Measurements from ENCODE around the gene SLN.

Gene SLN

DNA sequence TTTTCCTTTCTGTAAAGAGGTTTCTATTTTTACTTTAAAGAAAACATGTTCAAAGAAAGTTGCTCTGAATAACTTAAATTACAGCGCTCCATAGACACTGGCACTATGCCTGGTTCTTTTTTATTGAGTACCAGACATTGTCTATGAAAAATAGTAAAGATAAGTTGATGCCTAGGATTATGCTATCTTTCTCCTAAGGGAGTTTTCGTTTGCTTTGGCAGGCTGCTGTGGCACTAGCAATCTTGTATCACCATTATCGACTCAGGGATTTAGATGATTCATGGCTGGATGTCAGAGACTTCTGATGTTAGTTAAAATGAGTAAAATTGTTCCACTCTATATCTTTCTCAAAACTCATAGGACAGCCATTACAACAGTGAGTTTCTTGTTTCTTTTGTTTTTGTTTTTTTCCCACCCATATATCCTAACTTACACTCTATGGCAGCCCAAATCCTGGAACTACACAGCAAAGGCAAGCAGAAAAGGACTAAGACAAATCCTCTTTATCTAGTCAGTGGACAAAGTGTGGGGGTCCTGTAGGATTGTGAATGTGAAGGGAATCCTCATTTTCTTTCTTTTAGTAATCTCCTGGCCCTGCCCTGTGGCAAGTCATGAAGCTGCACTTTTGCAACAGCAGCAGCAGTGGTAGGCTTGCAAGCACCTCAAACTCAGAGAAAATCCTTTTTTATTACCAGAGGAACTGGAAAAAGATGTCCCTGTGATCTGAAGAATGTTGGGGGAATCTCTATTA, 20.7 kb downstream of the SLN start:
- TF ChIP-seq, protein P1, sequence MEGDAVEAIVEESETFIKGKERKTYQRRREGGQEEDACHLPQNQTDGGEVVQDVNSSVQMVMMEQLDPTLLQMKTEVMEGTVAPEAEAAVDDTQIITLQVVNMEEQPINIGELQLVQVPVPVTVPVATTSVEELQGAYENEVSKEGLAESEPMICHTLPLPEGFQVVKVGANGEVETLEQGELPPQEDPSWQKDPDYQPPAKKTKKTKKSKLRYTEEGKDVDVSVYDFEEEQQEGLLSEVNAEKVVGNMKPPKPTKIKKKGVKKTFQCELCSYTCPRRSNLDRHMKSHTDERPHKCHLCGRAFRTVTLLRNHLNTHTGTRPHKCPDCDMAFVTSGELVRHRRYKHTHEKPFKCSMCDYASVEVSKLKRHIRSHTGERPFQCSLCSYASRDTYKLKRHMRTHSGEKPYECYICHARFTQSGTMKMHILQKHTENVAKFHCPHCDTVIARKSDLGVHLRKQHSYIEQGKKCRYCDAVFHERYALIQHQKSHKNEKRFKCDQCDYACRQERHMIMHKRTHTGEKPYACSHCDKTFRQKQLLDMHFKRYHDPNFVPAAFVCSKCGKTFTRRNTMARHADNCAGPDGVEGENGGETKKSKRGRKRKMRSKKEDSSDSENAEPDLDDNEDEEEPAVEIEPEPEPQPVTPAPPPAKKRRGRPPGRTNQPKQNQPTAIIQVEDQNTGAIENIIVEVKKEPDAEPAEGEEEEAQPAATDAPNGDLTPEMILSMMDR (IDR thresholded peaks at IDR 0.05; ENCODE audit: extremely low read depth, insufficient read depth, missing control alignments) = no peak
- in situ Hi-C loops (cut with MboI; ENCODE audit: low pct_unique_long_range_greater_than_20kb, low sequenced_read_pairs, unreplicated experiment) = no loop called here
- no peak for DNase-seq (ENCODE audit: low spot score)

DNA sequence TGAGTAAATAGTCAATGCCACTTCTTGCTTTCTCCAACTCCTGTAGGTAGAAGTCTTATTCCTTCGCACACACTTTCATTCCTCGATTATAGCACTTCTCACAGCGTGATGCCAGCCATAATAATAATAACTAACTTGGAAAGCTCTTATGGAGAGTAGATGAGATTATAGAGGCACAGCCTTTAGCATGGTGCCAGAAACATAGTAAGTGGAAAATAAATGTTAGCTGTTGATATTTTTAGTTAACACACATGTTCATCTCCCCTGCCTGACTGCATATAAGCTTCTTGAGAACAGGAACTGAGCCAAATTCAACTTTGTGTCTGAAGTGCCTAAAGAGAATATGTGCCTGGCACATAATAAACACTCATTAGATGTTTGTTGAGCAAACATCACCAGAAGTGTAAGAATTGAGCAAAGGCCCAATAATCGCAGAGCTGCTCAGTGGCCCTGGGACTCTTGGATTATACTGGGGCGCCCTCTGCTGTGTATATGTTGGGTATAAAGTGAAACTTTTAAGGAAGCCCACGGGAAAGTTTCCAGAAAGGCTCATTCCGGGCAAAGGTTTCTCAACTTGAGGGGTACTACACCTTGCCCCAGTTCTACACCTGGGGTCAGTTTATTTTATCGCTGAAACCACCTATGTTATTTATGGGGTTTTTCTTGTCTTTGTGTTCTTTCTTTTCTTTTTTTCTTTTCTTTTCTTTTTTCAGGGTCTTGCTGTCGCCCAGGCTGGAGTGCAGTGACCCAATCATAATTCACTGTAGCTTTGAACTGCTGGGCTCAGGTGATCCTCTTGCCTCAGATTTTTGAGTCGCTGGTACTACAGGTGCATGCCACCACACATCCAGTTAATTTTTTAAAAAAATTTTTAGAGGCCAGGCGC, 22.3 kb downstream of the SLN start:
- peak; percentile 58 for DNase-seq (ENCODE audit: low spot score)
- in situ Hi-C loops (cut with MboI; ENCODE audit: low pct_unique_long_range_greater_than_20kb, low sequenced_read_pairs, unreplicated experiment) = loop anchor here (10.0 kb wide), 1 partner anchor 115 kb away; no protein-coding TSS in a partner anchor
- TF ChIP-seq, protein P1 (IDR thresholded peaks at IDR 0.05; ENCODE audit: extremely low read depth, insufficient read depth, missing control alignments) = peak; percentile 67

DNA sequence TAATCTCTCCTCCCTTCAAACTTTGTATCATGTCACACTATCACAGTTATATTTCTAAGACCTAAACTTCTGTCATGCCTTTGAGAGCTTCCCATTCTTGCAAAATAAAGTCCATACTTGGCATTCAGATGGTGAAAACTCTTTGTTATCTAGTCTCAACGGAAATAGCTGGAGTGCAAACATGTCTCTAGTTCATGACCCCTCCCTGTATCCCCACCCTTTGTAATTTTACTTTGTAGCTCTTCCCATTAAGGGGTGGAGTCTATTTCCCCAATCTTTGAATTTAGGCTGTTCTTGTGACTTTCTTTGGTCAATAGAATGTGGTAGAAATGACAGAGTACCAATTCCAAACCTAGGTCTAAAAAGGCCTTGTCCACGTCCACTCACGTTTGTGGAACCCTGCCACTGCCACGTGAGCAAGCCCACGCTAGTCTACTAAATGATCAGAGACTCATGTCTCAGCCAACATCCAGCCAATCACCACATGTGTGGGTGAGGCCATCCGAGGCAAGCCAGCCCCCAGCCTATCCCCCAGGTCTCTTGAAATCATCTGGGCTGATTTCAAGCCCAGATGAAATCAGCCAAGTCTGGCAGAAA, 23.4 kb downstream of the SLN start:
- no peak for DNase-seq (ENCODE audit: low spot score)
- TF ChIP-seq, protein P1 (IDR thresholded peaks at IDR 0.05; ENCODE audit: extremely low read depth, insufficient read depth, missing control alignments) = no peak
- in situ Hi-C loops (cut with MboI; ENCODE audit: low pct_unique_long_range_greater_than_20kb, low sequenced_read_pairs, unreplicated experiment) = loop anchor here (10.0 kb wide), 1 partner anchor 114 kb away; no protein-coding TSS in a partner anchor

DNA sequence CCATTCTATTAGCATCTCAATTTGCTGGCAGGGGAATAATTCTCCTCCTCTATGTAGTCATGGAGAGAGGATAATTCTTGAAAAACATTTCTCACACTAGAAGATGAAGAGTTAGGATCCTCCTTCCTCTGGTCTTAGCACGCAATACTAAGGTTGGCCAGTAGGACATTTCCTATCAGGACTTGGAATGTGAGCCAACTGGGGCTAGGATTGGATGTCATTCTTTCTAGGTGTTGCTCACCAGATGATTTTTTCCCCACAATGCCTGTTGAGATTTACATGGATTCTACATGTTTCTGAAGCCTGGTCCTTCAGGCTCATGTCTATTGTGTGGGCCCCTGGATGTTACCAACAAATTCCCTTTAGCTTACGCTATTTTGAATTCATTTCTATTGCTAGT, 28.0 kb downstream of the SLN start:
- in situ Hi-C loops (cut with MboI; ENCODE audit: low pct_unique_long_range_greater_than_20kb, low sequenced_read_pairs, unreplicated experiment) = loop anchor here (10.0 kb wide), 1 partner anchor 109 kb away; no protein-coding TSS in a partner anchor

DNA sequence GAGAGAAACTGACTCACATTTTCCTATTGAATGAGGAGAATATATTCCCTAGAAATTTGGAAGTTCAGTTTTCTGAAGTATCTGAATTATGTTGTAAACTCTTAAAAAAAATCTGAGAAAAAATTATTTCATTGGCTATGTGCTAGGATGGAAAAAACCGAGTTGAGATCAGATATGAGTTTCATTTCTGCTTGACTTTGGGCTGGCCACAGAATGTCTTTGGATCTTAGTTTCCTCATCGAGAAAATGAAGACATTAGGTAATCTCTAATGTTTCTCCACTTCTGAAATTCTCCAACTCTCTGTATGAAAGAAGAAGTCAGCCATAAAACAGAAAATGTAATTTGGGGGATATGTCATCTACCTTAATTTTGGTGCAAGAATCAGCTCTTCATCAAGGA, 28.8 kb downstream of the SLN start:
- in situ Hi-C loops (cut with MboI; ENCODE audit: low pct_unique_long_range_greater_than_20kb, low sequenced_read_pairs, unreplicated experiment) = loop anchor here (10.0 kb wide), 1 partner anchor 108 kb away; no protein-coding TSS in a partner anchor

More for the DNA sequence above, 28.0 kb downstream of the SLN start:
- TF ChIP-seq, protein P1 (IDR thresholded peaks at IDR 0.05; ENCODE audit: extremely low read depth, insufficient read depth, missing control alignments) = peak; percentile 5
- DNase-seq (ENCODE audit: low spot score) = no peak

More for the DNA sequence above, 28.8 kb downstream of the SLN start:
- TF ChIP-seq, protein P1 (IDR thresholded peaks at IDR 0.05; ENCODE audit: extremely low read depth, insufficient read depth, missing control alignments) = no peak
- DNase-seq (ENCODE audit: low spot score) = no peak
